PC-9 (cell line): ENCODE measurements around the gene CD80.

Source experiments
- EZH2 ChIP-seq: fragments of 200-600 bp; sonication (generic); IDR thresholded peaks from 2 replicates; pipeline ENCODE4 v1.8.0; 2017; ENCODE audit warnings: antibody characterized with exemption, low read depth
- TF ChIP-seq, protein P1 (sequence below): fragments of 200-600 bp; sonication (generic); conservative IDR thresholded peaks from 2 replicates; pipeline ENCODE4 v1.6.1; 2017; ENCODE audit warnings: mixed run types, antibody characterized with exemption, mild to moderate bottlenecking, moderate library complexity

DNA sequence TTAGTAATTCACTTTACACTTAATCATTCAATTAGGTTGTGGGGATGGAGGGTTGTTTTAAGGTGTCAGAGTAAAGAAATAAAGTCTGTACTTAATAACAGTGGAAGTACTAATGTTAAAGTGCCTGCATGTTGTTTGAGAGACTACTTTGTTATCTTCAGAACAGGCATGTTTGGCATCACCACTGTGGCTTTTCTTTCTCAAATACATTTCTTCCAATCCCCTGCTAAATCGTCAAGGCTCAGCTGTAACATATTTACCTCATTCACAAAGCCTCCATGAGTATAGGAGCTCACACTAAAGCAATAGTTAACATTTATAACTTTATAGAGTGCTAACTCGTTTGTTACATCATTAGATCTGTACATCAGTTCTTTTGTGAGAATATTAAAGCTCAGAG lies 58.5 kb downstream of the CD80 start:
- TF ChIP-seq, protein P1, sequence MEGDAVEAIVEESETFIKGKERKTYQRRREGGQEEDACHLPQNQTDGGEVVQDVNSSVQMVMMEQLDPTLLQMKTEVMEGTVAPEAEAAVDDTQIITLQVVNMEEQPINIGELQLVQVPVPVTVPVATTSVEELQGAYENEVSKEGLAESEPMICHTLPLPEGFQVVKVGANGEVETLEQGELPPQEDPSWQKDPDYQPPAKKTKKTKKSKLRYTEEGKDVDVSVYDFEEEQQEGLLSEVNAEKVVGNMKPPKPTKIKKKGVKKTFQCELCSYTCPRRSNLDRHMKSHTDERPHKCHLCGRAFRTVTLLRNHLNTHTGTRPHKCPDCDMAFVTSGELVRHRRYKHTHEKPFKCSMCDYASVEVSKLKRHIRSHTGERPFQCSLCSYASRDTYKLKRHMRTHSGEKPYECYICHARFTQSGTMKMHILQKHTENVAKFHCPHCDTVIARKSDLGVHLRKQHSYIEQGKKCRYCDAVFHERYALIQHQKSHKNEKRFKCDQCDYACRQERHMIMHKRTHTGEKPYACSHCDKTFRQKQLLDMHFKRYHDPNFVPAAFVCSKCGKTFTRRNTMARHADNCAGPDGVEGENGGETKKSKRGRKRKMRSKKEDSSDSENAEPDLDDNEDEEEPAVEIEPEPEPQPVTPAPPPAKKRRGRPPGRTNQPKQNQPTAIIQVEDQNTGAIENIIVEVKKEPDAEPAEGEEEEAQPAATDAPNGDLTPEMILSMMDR = no peak
- TF ChIP-seq EZH2 = no peak
